GM18520 (cell line): Measurements from ENCODE around the gene PHF10.
"Not testable (repeated sequence)": the region's sequence is repeated elsewhere in the genome, so short reads cannot be mapped to it uniquely, and the experiment has no call there.

Experiments used
- ATAC-seq: cut with Tn5 transposase; IDR thresholded peaks from one replicate; pipeline ENCODE4 v1.9.1; 2021; ENCODE audit not compliant: unreplicated experiment

The PHF10 gene

DNA sequence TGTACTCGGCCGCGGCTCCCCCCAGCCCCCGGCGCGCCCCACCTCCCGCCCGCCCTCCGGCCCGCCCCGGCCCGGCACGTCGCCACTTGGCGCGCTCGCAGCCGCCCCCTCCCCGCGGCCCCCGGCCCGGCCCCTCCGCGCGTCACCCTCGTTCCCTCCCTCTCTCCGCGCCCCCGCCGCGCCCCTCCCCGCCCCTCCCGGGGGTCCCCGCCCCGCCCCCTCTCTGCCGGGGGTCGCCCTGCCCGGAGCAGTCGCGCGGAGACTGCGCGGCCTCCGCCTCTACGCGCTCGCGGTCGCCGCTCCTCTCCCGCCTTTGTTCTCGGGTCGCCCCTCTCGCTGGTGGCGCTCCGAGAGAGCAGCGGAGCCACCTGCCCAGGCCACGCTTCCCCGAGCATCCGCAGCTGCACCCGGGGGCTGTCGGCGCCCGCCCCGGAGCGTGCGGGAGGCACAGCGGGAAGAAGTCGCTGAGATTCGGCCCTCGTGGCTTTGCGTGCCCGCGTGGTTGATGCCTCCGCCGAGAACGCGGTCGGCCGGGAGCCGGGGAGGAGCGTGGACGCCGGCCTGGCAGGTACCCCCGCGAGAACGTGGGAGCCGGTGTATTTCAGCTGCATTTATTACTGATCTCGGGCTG is at the start of gene PHF10:
TSS of gene PHF10 (minus strand) at position 7 of the 631 bp plus-strand sequence. CDS start 569 bp downstream, outside the sequence.
- no peak for ATAC-seq

DNA sequence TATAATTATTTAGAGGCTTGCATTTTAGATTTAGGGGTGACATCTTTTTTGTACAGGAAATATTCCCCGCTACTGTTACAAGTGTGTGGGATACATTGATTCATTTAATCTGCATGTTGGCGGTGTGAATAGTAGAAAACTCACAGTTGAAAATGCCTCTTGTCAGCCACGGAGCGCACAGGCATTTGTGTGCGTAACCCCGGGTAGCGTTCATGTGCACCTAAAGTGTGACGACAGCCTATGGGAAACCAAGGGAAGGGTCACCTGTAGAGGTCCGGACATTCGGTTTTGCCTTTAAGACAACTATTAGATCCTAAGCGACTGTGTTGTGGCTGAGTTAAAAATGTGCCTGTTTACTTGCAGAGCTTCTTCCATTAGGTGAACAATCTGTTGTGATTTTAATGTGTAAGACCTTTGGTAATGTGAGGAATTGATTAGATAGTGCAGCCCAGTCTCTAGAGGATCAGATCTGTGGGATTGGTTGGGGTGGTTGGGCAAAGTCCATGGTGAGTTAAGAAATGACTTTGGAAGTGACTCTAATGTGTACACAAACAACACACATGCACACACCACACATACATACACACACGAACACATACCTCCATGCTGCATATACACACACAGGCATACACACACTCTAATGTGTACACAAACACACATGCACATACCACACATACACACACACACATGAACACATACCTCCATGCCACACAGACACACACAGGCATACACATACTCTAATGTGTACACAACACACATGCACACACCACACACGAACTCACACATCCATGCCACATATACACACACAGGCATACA is 42.8 kb upstream of the PHF10 start:
- no peak for ATAC-seq

DNA sequence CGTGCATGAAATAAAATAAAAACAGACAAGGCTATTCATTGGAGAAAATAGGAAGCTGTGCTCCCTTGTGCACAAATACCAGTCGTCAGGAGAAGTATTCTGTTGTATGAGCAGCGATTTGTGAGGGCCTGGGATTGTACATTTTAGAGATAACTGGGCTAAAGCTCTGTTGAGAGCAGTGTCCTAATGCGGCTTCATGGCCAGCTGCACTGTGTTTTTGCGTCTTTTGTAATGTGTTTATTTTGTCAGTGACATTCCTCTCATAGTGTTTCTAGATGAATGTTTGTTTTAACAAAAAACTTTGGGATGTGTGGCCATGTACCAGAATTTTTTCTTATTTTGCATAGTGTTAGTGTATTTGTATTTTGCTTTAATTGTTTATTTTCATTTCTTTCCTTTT is 41.9 kb upstream of the PHF10 start:
- ATAC-seq: no peak

DNA sequence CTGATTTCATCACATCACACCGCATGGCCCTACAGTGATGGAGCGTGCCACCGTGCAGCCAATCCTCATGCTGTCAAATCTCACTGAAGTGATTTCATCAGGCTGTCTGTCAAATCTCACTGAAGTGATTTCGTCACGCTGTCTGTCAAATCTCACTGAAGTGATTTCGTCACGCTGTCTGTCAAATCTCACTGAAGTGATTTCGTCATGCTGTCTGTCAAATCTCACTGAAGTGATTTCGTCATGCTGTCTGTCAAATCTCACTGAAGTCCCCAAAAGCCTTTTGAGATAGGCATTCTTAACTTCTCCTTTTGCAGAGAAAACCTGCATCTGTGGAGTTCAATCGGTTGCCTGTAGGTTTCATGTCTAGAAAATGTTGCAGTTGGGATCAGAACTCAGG is 41.5 kb upstream of the PHF10 start:
- not testable (repeated sequence) for ATAC-seq

DNA sequence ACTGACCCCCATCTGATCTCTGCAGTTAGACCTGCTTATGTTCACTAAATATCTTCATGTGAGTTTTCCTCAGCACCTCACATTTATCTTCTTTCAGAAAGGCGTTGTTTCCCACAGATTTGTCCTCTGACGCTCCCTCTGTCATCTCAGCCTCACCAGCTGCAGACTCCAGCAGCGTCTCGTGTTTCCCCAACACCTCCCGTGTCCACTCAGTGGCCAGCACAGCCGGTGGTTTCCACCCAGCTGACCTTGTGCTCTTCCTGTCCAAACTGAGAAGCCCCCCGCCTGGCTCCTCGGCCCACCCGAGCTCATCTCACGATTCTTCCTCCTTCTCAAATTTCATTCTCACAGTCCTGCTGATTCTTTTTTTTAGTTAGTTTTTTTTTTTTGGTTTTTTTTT is 39.6 kb upstream of the PHF10 start:
- no peak for ATAC-seq

DNA sequence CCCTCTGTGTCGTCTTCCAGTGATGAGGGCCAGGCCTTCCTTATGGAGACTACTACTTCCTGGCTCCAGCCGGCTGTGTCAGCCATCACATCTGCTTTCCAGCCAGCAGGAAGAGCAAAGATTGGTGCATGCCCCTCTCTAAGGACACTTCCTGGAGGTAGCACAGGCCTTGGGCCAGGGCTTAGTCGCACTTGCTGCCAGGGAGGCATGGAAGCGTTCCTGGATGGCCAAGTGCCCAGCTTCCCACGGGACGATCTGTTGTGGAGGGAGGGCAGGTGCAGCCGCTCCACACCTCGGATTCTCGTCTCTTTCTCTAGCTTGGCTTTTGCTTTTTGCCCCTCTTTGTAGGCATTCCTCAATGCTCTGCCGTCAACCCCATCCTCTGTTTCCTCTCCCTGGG is 39.0 kb upstream of the PHF10 start:
- no peak for ATAC-seq

DNA sequence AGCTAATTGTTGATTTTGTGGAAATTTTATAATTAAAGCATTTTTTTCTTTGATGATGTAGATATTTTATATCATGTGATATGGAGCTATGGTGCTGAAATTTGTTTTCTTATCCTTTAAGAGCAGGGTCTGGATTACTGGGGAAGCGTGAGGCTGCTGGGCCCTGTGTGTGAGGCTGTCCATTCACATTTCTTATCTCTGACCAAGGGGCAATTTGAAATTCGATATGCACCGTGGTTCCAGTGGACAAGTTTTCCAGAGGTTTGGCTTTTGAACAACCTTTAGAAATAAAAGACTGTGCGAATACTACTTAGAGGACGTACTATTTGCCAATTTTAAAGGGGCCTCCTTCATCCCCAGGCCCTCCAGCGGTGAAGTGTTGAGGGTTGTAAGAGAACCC is 30.9 kb upstream of the PHF10 start:
- no peak for ATAC-seq

DNA sequence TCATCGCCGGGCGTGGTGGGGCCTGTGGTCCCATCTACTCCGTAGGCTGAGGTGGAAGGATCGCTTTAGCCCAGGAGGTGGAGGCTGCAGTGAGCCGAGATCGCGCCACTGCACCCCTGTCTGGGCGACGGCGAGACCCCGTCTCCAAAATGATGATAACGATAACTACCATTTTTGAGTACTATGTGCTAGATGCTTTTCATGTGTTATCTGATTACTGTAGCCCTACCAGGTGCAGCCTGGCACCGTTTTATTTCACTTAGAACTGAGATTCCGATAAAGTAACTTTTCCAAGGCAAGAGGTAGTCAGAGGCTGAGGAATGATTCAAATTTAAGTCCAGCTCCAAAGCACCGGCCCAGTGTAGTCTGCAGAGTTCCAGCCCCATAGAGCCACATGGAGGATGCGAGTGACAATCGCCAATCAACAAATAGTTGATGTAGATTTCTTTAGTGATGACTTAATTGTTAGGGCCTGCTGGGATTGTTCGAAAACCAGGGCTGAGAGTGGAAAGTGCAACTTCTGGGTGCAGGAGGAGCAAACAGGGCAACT is 27.8 kb upstream of the PHF10 start:
- no peak for ATAC-seq

DNA sequence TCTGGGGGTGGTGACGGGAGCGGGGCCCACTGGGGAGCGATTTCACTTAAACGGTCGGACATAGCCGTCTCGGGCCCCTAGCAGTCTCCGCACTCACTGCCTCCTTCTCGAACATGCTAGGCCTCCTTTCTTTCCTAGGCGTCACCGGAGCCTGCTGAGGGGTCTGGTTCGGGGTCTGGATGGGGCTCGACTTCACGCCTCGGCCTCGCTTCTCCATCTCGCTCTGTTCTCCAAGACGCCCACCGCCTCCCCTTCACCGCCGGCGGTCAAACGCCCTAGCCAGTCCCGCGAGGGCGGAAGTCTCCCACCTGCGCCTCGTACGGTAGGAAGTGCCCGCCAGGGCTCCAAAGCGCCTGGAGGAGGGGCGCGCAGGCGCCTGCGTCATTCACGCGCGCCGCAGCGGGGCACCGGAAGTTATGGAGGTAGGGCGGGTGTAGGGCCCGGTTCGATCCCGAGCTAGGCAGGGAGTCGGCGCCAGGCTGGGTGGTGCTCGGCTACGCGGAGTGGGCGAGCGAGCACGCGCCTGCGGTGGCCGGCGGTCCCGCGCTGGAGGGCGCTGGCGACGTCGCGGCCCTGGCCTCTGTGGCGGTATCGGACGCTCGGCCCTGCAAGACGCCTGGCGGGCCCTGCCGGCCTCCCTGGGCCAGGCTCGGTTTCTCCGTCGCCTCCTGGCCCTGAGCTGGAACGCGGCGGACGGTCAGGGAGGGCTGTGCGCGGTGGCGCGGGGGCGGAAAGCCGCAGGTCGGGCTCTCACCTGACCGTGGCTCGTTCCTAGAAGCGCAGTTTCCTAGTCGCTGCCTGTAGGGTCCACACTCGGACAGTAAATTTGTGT is 27.2 kb upstream of the PHF10 start, which contains the start of the genes DYNLT2 and ERMARD:
TSS of gene DYNLT2 (minus strand) at position 331 of the 832 bp plus-strand sequence. CDS start at position 217, 114 bp downstream.
TSS of gene ERMARD (plus strand) at position 381 of the 832 bp plus-strand sequence. CDS start at position 417, 36 bp downstream.
- ATAC-seq: peak; percentile 94

DNA sequence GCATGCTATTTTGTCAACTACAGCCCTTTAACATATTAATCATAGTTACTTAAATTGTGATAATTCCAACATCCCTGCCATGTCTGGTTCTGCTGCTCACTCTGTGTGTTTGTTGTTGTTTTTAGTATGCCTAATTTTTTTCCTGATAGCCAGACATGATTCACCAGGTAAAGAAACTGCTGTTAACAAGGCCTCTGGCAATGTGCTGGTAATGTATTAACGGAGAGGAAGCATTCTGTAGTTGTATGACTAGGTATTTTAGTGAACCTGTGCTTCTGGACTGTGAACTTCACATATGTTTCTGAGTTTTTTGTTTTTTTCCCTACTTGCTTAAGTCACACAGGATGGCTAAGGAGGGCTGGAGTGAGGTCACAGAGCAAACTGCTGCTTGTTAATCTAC is 22.3 kb upstream of the PHF10 start:
- no peak for ATAC-seq

DNA sequence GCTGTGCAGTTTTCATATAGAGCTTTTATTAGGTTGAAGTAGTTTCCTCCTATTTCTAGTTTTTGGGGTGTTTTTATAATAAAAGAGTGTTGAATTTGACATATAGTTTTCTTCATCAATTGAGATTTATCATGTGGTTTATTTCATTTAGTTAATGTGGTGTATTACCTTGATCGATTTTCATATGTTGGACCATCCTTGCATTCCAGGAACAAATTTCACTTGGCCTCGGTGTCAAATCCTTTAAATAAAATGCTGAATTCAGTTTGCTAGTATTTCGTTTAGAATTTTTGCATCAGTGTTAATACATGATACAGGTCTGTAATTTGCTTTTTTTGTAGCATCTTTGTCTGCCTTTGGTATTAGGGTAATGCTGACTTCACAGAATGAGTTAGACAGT is 21.1 kb upstream of the PHF10 start:
- ATAC-seq: no peak

DNA sequence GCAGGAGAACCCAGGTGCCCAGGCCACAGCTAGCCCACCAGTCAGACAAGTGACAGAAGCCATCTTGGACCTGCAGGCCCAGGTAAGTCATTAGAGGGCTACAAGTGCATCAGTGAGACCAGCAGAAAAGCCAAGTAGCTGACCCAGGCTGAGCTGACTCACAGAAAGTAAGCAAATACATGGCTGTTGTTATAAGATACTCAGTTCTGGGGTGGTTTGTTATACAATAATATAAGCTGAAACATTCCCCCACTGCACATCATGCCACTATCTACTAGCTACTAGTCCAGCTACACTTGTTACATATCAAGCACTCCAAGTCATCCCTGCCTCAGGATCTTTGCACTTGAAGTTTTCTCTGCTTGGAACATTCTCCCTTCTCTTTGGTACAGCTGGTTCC is 17.0 kb upstream of the PHF10 start:
- ATAC-seq: no peak

DNA sequence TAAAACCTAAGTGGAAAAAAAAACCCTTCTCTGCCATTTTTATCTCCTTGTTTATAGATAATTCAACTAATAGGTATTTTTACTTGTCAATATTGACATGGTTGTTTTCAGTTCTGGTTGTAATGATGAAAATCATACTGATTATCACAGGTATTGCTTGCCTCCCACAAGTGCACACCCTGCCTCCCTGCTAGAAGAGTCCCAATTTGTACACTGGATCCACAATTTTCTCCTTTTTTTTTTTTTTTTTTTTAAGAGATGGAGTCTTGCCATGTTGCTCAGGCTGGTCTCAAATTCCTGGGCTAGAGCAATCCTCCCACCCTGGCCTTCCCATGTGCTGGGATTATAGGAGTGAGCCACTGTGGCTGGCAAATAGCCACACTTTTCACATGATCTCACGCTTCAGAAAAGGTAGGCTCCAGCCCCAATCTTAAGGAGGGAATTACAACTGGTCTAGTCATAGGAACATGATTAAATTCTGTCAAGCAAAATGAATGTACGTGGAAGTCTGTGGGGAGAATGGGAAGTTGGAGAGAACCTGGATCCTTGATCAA is 14.8 kb upstream of the PHF10 start:
- no peak for ATAC-seq

DNA sequence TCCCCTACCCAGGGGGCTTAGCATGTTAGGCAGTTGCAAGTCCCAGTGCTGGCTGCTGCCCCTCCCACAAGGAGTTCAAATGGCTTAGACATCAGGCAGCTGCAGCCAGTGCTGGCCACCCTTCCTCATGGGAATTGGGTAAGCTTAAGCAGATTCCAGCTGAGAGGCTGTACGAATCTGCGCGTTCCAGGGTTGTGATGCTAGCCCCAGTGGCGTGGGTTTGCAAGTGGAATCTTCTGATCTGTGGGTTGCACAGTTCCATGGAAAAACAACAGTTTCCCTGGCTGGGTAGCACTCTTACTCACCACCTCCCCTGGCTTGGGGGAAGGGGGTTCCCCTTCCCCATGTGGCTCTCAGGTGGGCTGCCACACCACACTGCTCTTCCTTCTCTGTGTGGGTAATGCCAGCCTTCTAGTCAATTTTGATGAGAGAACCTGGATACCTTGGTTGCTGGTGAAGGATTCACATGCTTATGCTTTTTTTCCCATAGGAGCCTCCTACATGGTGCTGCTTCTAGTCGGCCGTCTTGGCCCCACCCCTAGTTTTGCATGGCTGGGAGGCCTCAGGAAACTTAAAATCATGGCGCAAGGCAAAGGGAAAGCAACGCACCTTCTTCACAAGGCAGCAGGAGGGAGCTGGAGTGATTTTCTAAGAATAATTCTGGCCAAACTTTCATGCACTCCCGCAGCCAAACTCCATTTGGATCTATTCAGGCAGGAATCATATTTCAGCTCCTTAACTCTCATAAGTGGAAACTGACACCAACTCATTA is 14.1 kb upstream of the PHF10 start:
- no peak for ATAC-seq

DNA sequence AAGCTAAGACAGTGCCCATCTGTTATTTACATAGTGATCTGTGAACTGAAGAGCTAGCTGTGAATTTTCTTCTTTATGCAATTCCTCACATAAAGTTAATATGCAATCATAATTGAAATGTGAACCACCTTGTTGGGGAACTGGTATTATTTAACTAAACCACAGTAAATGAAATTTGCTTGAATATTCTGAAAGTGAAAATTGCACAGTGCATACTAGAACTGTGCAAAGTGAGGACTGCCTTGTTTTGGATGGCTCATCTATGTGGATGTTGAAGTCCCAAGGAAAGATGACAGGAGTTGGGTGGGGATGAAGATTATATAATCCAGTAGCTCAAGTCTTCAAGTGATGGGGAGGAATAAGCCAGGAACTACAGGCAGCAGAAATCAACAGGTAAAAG is 5.7 kb upstream of the PHF10 start:
- ATAC-seq: no peak

DNA sequence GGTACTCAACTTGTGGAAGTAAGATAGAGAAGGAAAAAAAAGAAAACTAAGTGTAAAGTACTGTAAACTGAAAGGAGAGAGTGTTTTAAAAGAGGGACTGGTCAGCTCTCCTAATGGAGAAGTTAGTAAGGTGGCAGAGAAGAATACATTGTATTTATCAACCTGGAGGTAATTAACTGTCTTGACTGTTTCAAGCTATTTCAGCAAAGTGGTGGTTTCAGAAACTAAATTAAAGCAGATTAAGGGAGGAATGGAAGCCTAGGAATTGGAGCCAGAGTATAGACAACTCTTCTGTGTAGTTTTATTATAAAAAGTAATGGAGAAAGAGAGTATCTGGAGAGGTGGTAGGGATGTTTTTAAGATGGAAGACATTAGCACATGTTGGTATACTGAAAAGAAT is 2.7 kb upstream of the PHF10 start:
- ATAC-seq: no peak

DNA sequence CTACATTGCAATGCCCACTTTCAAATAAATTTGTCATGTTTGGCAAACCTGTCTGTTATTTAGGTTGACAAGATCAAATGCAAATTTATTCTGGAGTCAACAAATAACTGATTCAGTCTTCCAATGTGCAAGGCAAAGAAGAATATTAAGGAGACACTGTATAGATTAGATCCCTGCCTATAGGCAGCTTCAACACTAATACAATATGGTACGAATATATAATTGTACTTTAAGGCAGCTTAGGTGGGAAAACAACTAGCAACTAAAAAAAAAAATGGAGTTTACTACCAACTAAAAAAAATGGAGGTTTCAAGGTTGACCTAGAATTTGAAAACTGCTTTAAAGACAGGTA is 1.7 kb upstream of the PHF10 start:
- no peak for ATAC-seq

DNA sequence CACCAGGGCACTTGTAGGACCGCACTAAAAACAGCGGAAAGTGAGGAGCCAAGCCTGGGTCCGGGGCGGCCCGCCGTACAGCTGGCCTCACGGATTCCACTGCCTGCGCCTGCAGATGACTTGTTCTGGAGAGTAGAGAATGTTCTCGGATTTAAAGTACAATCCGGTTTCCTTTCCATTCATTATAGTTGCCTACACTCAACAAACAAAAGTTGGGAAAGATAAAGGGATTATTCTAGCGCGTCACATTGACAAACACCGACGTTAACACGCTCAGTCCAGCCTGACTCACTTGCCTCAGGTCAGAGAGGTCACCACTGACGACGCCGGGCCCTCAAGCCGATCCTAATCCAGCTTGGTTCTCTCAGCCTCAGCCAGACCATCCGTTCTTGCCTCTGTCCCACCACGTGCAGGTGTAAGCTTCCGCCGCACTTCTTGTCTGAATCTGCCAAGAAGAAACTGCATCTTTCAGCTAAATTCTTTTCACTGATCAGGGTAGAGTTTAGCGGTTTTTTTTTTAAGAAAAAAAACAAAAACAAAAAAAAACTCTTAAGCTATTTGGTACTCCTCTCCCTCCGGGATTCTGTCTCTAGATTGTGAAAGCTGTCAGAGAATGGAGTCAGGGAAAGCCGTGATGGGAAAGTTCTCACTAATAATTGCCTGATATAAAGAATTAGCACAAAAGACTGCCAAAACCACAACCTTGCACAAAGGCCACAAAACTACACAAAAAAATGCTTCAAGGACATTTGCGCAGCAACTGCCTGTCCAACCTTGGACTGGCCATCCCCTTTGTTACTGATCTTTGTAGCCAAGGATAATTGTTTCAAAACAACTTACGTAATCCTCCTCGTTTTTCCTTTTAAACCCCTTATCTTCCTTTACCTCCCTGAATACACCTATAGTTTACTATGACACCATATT is 1.1 kb upstream of the PHF10 start:
- ATAC-seq: no peak

DNA sequence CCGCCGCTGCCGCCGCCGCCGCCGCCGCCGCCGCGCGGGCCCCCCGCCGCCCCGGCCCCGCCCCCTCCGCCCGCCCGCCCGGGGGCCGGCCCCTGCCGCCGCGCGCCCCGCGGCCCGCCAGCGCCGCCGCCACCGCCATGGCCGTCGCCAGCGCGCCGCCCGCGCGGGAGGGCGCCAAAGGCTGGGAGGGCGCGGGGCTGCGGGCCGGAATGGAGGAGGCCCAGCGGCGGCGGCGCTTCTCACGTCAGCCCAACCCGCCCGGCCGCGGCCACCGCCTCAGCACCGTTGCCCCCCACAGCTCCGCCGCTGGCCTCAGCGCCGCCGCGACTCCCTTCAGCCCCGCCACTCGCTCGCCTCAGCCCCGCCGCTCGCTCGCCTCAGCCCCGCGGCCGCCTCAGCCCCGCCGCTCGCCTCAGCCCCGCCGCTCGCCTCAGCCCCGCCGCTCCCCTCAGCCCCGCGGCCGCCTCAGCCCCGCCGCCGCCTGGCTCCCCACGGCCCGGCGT is 258 bp downstream of the PHF10 start:
- no peak for ATAC-seq
